ENCODE data around the gene FXYD1. TPM values are rescaled to one million over a fixed set of nuclear protein-coding genes. Genes with fewer than 3 reads are reported as not detected.

Gene FXYD1
- total RNA-seq, 1 donor from 2014 or later, result not detected

- Histone ChIP-seq H3K27me3 (peaks cover 6% of the 10 kb centered on the region), H3F3A (ENCODE audit: low read depth) (peaks cover 6% of the 10 kb centered on the region), H3K4me1 (peaks cover 22% of the 10 kb centered on the region), H2AFZ (replicated peaks) (peak overlapping the region; percentile 88), H3K27ac (no peak overlapping the region), H3K4me3 (peak overlapping the region; percentile 33), H3K4me2 (peak overlapping the region; percentile 77), H3K36me3 (no peaks in the 10 kb centered on the region), H3K9ac (no peak overlapping the region), H3K79me2 (ENCODE audit: low read depth) (no peaks in the 10 kb centered on the region), H4K20me1 (ENCODE audit: low read depth) (no peaks in the 10 kb centered on the region), H3K9me3 (ENCODE audit: low read depth) (no peaks in the 10 kb centered on the region)
- Mint-ChIP-seq H3K9me3 (peaks cover 8% of the 10 kb centered on the region), H3K27me3 (ENCODE audit: insufficient read depth, low read depth) (peaks cover 13% of the 10 kb centered on the region), H3K4me1 (peaks cover 38% of the 10 kb centered on the region), H3K36me3 (no peaks in the 10 kb centered on the region), H3K4me3 (no peak overlapping the region), H3K27ac (peak overlapping the region; percentile 74)
- TF ChIP-seq EZH2 (IDR thresholded peaks at IDR 0.05) (no peak), CTCF (IDR thresholded peaks at IDR 0.05) (peak; percentile 94)
- peak; percentile 88 for DNase-seq (ENCODE audit: low spot score)
These were observed 3.2 kb upstream of the FXYD1 start for GRCh38 chr19:35135389-35135909.

GRCh38 chr19:35136231-35136630 lies 2.4 kb upstream of the FXYD1 start:
- no peak overlapping the region for H3K4me2 ChIP-seq
- H3K79me2 ChIP-seq (ENCODE audit: low read depth), result no peaks in the 10 kb centered on the region
- H3K9me3 ChIP-seq (ENCODE audit: low read depth), result no peaks in the 10 kb centered on the region
- H3K4me1 ChIP-seq, result peaks cover 25% of the 10 kb centered on the region
- no peak for DNase-seq (ENCODE audit: low spot score)
- peaks cover 11% of the 10 kb centered on the region for H3F3A ChIP-seq (ENCODE audit: low read depth)
- TF ChIP-seq EZH2 (IDR thresholded peaks at IDR 0.05) (no peak), CTCF (IDR thresholded peaks at IDR 0.05) (no peak), EZH2phosphoT487 (IDR thresholded peaks at IDR 0.05) (no peak)
- no peaks in the 10 kb centered on the region for H4K20me1 ChIP-seq (ENCODE audit: low read depth)
- no peaks in the 10 kb centered on the region for H3K36me3 ChIP-seq
- no peak overlapping the region for H3K4me3 Mint-ChIP-seq
- H3K4me1 Mint-ChIP-seq, result peaks cover 44% of the 10 kb centered on the region
- H3K9me3 Mint-ChIP-seq, result peaks cover 8% of the 10 kb centered on the region
- H3K27me3 Mint-ChIP-seq (ENCODE audit: insufficient read depth, low read depth), result peaks cover 17% of the 10 kb centered on the region
- no peak overlapping the region for H3K9ac ChIP-seq
- H3K36me3 Mint-ChIP-seq, result no peaks in the 10 kb centered on the region
- no peak overlapping the region for H3K27ac Mint-ChIP-seq
- no peak overlapping the region for H3K27ac ChIP-seq
- H2AFZ ChIP-seq (replicated peaks), result no peak overlapping the region
- no peak overlapping the region for H3K4me3 ChIP-seq
- peaks cover 11% of the 10 kb centered on the region for H3K27me3 ChIP-seq

- Mint-ChIP-seq H3K4me3 (peak overlapping the region; percentile 8), H3K9me3 (peaks cover 8% of the 10 kb centered on the region)
These were observed 1.5 kb upstream of the FXYD1 start for GRCh38 chr19:35136977-35137702.

More at GRCh38 chr19:35136977-35137702, 1.5 kb upstream of the FXYD1 start:
- Histone ChIP-seq H4K20me1 (ENCODE audit: low read depth) (peaks cover 3% of the 10 kb centered on the region), H3K36me3 (no peaks in the 10 kb centered on the region), H3F3A (ENCODE audit: low read depth) (peaks cover 19% of the 10 kb centered on the region), H3K9me3 (ENCODE audit: low read depth) (no peaks in the 10 kb centered on the region), H2AFZ (replicated peaks) (no peak overlapping the region), H3K4me2 (no peak overlapping the region), H3K4me3 (no peak overlapping the region), H3K4me1 (peaks cover 29% of the 10 kb centered on the region), H3K27me3 (peaks cover 20% of the 10 kb centered on the region), H3K79me2 (ENCODE audit: low read depth) (no peaks in the 10 kb centered on the region), H3K27ac (no peak overlapping the region), H3K9ac (no peak overlapping the region)
- Mint-ChIP-seq H3K36me3 (no peaks in the 10 kb centered on the region), H3K27ac (peak overlapping the region; percentile 51), H3K27me3 (ENCODE audit: insufficient read depth, low read depth) (peaks cover 24% of the 10 kb centered on the region), H3K4me1 (peaks cover 51% of the 10 kb centered on the region)
- no peak for TF ChIP-seq EZH2 (IDR thresholded peaks at IDR 0.05)
- no peak for TF ChIP-seq EZH2phosphoT487 (IDR thresholded peaks at IDR 0.05)
- TF ChIP-seq CTCF (IDR thresholded peaks at IDR 0.05), result no peak
- DNase-seq (ENCODE audit: low spot score), result no peak

All from neural progenitor cell (in vitro differentiated cells).